Right lobe of liver (tissue), 4 donors: ENCODE results near the gene LRRC8D.

Source experiments
- CTCF ChIP-seq, 4 donors: fragments of 200-600 bp in 3 of 4; fragments of 450-650 bp in 1 of 4; IDR thresholded peaks; one replicate each; pipeline versions ENCODE4 v1.5.1 to v1.8.0; 2016 to 2022; ENCODE audit warnings: antibody characterized with exemption in 4 of 4, mild to moderate bottlenecking in 2 of 4
- POLR2A ChIP-seq: fragments of 450-650 bp; IDR thresholded peaks from one replicate; pipeline ENCODE4 v1.6.1; 2017; ENCODE audit warnings: antibody characterized with exemption, mild to moderate bottlenecking
- donor health status: DM: no; HTN: no; CAD: no.
- donor health status: DM: no; HTN: no; CAD: no.
- donor health status: DM: no; HTN: yes; CAD: no.

DNA sequence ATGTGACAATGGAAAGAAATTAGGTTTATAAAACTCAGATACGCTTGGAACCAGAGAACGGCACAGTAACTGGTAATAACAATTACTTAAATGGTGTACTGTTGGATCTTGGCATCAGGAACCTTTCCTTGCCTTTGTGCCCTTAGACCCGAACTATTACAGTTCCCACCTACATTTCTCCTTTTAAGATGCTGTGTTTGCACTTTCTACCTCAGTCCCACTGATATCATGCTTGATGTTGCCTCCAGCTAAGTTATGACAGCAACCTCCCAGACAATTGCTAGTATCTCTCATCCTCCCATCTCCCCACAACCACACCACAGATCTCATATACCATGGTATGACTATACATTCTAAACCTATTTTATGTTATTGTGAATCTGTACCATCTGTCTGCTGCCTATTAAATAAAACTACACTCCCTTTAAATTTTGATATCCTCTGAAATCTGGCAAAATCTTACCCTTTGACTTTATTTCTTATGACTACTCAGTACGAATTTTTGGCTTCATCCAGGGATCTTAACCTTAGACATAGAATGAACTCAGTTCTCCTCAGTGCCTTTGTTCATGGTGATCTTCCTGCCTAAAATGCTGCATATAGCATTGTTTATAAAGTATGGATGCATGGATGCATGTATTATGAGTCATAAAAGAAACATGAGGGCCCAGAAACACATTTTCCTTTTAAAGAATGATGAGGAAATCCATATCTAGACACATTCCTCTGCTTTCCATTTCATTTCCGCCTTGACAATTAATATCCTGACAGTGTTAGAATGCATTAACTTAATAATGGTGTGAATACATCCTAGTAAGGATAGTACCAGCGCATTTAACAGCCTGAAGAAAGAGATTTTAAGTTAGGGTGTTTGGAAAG lies 64.1 kb downstream of the LRRC8D start:
- no peak for TF ChIP-seq CTCF (IDR thresholded peaks at IDR 0.05)
- no peak for TF ChIP-seq POLR2A
